Sigmoid colon (tissue), 4 donors: Measurements from ENCODE around the gene ARHGAP22.

Experiments
- POLR2A ChIP-seq, 2 donors: fragments of 450-650 bp; IDR thresholded peaks; one replicate each; pipeline ENCODE4 v1.6.1; 2016; ENCODE audit warnings: antibody characterized with exemption in 2 of 2, mild to moderate bottlenecking in 2 of 2, moderate library complexity in 2 of 2
- POLR2AphosphoS5 ChIP-seq, 4 donors: sonication (generic); formaldehyde crosslinking; IDR thresholded peaks; one replicate each; pipeline ENCODE4 v1.6.1; 2017; ENCODE audit warnings: antibody characterized with exemption in 4 of 4
- TF ChIP-seq, protein P1 (sequence below), 4 experiments: fragments of 450-650 bp in 3 of 4; fragments of 200-600 bp in 1 of 4; IDR thresholded peaks; one replicate each; pipeline ENCODE4 v1.5.1; 2016 to 2019; ENCODE audit warnings: antibody characterized with exemption in 4 of 4, mild to moderate bottlenecking in 3 of 4, moderate library complexity in 2 of 4

DNA sequence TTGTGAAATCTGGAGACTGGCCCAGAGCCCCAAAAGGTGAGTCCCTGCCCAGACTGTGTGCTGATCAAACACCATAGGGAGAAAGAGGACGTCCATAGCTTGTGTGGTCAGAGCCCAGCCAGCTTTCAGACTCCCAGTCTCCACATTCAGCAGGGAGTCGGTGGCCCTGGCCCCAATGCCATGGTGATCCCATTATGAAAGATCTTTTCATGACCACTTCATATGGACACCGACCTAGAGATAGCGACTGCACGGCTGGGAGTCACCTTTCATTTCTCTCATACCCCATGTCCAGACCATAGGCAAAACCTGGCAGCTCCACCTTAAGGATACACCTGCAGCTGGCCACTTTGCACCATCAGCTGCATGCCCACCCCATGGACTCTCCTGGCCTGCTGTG is 126.4 kb downstream of the ARHGAP22 start:
- TF ChIP-seq, protein P1, sequence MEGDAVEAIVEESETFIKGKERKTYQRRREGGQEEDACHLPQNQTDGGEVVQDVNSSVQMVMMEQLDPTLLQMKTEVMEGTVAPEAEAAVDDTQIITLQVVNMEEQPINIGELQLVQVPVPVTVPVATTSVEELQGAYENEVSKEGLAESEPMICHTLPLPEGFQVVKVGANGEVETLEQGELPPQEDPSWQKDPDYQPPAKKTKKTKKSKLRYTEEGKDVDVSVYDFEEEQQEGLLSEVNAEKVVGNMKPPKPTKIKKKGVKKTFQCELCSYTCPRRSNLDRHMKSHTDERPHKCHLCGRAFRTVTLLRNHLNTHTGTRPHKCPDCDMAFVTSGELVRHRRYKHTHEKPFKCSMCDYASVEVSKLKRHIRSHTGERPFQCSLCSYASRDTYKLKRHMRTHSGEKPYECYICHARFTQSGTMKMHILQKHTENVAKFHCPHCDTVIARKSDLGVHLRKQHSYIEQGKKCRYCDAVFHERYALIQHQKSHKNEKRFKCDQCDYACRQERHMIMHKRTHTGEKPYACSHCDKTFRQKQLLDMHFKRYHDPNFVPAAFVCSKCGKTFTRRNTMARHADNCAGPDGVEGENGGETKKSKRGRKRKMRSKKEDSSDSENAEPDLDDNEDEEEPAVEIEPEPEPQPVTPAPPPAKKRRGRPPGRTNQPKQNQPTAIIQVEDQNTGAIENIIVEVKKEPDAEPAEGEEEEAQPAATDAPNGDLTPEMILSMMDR (IDR thresholded peaks at IDR 0.05): no peak
- TF ChIP-seq POLR2A (IDR thresholded peaks at IDR 0.05) (no peak), POLR2AphosphoS5 (IDR thresholded peaks at IDR 0.05) (no peak)
